Renal cortical epithelial cell (primary cell): Measurements from ENCODE around the gene PWP1. TPM values are rescaled to one million over a fixed set of nuclear protein-coding genes. Genes with fewer than 3 reads are reported as not detected.

Source experiments
- DNase-seq: peaks from one replicate; pipeline ENCODE4 v3.0.0-alpha.2; 2011; ENCODE audit warnings: low read depth
- total RNA-seq: library from RNA; depleted of rRNA; stranded (reverse); fragments of >200 nt; gene quantifications from 2 replicates; pipeline ENCODE4 v1.2.3, GENCODE V29; 2014

PWP1 gene
- total RNA-seq, 1 donor from 2014 or later: 151 TPM

GRCh38 chr12:107735763-107736162, 50.2 kb downstream of the PWP1 start:
- DNase-seq: no peak

GRCh38 chr12:107736914-107737313, 51.3 kb downstream of the PWP1 start:
- DNase-seq: no peak

- no peak for DNase-seq
Measured at GRCh38 chr12:107748472-107748871, 62.9 kb downstream of the PWP1 start.

- DNase-seq: no peak
Measured at GRCh38 chr12:107749083-107749482, 63.5 kb downstream of the PWP1 start.

- peak; percentile 94 for DNase-seq
Measured at GRCh38 chr12:107759410-107759809, 73.8 kb downstream of the PWP1 start.

- peak; percentile 0 for DNase-seq
Measured at GRCh38 chr12:107760207-107760808, 74.7 kb downstream of the PWP1 start.

GRCh38 chr12:107760809-107761501, 75.4 kb downstream of the PWP1 start, which contains the start of gene PRDM4:
PRDM4 (minus strand) TSS chr12:107761137; CDS start chr12:107760515, 622 bp downstream.
- peak; percentile 79 for DNase-seq

GRCh38 chr12:107761502-107761904, 75.9 kb downstream of the PWP1 start:
- no peak for DNase-seq

Other genes with a start within 250 kb of the PWP1 start
- gene PRDM4, start 75.3 kb downstream of the PWP1 start, total RNA-seq: 23.6 and 39.6 TPM in 2 replicates
- not detected in 2 replicates for gene ASCL4, start 88.9 kb downstream of the PWP1 start, total RNA-seq